Vagina (tissue), 2 donors: Measurements from ENCODE around the gene PCBP3.

Source experiments
- POLR2A ChIP-seq, 2 donors: fragments of 450-650 bp; IDR thresholded peaks; one replicate each; pipeline ENCODE4 v1.6.1; 2017; ENCODE audit warnings: antibody characterized with exemption in 2 of 2, mild to moderate bottlenecking in 2 of 2, moderate library complexity in 2 of 2
- TF ChIP-seq, protein P1 (sequence below), 3 experiments: fragments of 450-650 bp in 2 of 3; fragments of 200-600 bp in 1 of 3; sonication (generic) in 1 of 3; IDR thresholded peaks; one replicate each; pipeline ENCODE4 v1.5.1; 2017 to 2019; ENCODE audit warnings: antibody characterized with exemption in 3 of 3, mild to moderate bottlenecking in 2 of 3, moderate library complexity in 2 of 3

DNA sequence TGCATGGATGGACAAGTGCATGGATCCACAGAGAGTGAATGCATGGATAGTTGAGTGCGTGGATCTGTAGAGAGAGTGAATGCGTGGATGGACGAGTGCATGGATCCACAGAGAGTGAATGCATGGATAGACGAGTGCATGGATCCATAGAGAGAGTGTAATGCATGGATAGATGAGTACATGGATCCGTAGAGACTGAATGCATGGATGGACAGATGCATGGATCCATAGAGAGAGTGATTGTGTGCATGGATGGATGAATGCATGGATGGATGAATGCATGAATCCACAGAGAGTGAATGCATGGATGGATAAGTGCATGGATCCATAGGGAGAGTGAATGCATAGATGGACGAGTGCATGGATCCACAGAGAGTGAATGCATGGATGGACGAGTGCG is 153.8 kb downstream of the PCBP3 start:
- TF ChIP-seq, protein P1, sequence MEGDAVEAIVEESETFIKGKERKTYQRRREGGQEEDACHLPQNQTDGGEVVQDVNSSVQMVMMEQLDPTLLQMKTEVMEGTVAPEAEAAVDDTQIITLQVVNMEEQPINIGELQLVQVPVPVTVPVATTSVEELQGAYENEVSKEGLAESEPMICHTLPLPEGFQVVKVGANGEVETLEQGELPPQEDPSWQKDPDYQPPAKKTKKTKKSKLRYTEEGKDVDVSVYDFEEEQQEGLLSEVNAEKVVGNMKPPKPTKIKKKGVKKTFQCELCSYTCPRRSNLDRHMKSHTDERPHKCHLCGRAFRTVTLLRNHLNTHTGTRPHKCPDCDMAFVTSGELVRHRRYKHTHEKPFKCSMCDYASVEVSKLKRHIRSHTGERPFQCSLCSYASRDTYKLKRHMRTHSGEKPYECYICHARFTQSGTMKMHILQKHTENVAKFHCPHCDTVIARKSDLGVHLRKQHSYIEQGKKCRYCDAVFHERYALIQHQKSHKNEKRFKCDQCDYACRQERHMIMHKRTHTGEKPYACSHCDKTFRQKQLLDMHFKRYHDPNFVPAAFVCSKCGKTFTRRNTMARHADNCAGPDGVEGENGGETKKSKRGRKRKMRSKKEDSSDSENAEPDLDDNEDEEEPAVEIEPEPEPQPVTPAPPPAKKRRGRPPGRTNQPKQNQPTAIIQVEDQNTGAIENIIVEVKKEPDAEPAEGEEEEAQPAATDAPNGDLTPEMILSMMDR (IDR thresholded peaks at IDR 0.05): no peak
- no peak for TF ChIP-seq POLR2A (IDR thresholded peaks at IDR 0.05)
